ENCODE results near the gene HAPLN3. TPM values are rescaled to one million over a fixed set of nuclear protein-coding genes. Genes with fewer than 3 reads are reported as not detected.

Gene HAPLN3
- total RNA-seq, 8 experiments from 2014 or later: 0.16 to 2.6 (median 1.2) TPM

Other genes with a start within 250 kb of the HAPLN3 start
- 1 to 10 TPM in 1 of 8 experiments, under 1 TPM in 6, not detected in 1; under 0.01 to 1.1 (median 0.24) TPM for gene ACAN, start 92.1 kb downstream of the HAPLN3 start, total RNA-seq
- gene MFGE8, start 17.8 kb upstream of the HAPLN3 start, total RNA-seq: 10 to 100 TPM in 6 of 8 experiments, 1 to 10 TPM in 2; 7.4 to 60.1 (median 33.8) TPM
- gene ABHD2, start 192.9 kb upstream of the HAPLN3 start, total RNA-seq: 10 to 100 TPM in 7 of 8 experiments, 1 to 10 TPM in 1; 9.9 to 35.4 (median 16.8) TPM